DOHH2 (cell line): ENCODE measurements around the gene FAM24A.
A peak's percentile ranks its signal among the peaks of the same experiment; 100 is the strongest.

Source experiments
- H3F3A ChIP-seq: fragments of 200-600 bp; sonication (generic), shearing (Covaris generic); 2 replicates; pipeline ENCODE4 v1.6.0; 2016; ENCODE audit warnings: antibody characterized with exemption, mild to moderate bottlenecking; ENCODE audit not compliant: control insufficient read depth, insufficient read depth
- H3K27ac ChIP-seq: fragments of 200-600 bp; sonication (generic); 2 replicates; pipeline ENCODE4 v1.5.1; 2014; ENCODE audit warnings: low read depth, mild to moderate bottlenecking, low read length, moderate library complexity
- H3K27me3 ChIP-seq: fragments of 200-600 bp; sonication (generic); 2 replicates; pipeline ENCODE4 v1.6.1; 2014; ENCODE audit warnings: mild to moderate bottlenecking, low read length, mixed read lengths; ENCODE audit not compliant: control insufficient read depth
- H3K36me3 ChIP-seq: fragments of 200-600 bp; sonication (generic); 2 replicates; pipeline ENCODE4 v1.6.1; 2014; ENCODE audit warnings: mild to moderate bottlenecking, low read length, moderate library complexity, mixed read lengths; ENCODE audit not compliant: control insufficient read depth
- H3K4me1 ChIP-seq: fragments of 200-600 bp; sonication (generic); 2 replicates; pipeline ENCODE4 v1.6.1; 2014; ENCODE audit warnings: mild to moderate bottlenecking, low read length, mixed read lengths; ENCODE audit not compliant: control insufficient read depth
- H3K4me2 ChIP-seq: fragments of 200-600 bp; sonication (generic); 2 replicates; pipeline ENCODE4 v1.6.0; 2014; ENCODE audit warnings: mild to moderate bottlenecking, low read length, moderate library complexity
- H3K4me3 ChIP-seq: fragments of 200-600 bp; sonication (generic); 2 replicates; pipeline ENCODE4 v1.5.1; 2014; ENCODE audit warnings: mild to moderate bottlenecking, low read length, mixed read lengths
- H3K79me2 ChIP-seq: fragments of 200-600 bp; sonication (generic); 2 replicates; pipeline ENCODE4 v1.6.1; 2014; ENCODE audit warnings: mild to moderate bottlenecking, low read length, mixed read lengths; ENCODE audit not compliant: control insufficient read depth
- H3K9me2 ChIP-seq: fragments of 200-600 bp; sonication (generic); replicated peaks from 2 replicates; pipeline ENCODE4 v1.6.1; 2014; ENCODE audit warnings: mild to moderate bottlenecking, low read length, mixed read lengths; ENCODE audit not compliant: control insufficient read depth
- H3K9me3 ChIP-seq: fragments of 200-600 bp; sonication (generic); 2 replicates; pipeline ENCODE4 v1.6.1; 2014; ENCODE audit warnings: antibody characterized with exemption, low read length, mixed read lengths; ENCODE audit not compliant: control insufficient read depth, insufficient read depth
- H4K20me1 ChIP-seq: fragments of 200-600 bp; sonication (generic); 2 replicates; pipeline ENCODE4 v1.6.0; 2014; ENCODE audit warnings: low read depth, mild to moderate bottlenecking, antibody characterized with exemption, low read length, moderate library complexity; ENCODE audit not compliant: control insufficient read depth, insufficient read depth
- EZH2phosphoT487 ChIP-seq: fragments of 200-600 bp; sonication (generic); IDR thresholded peaks from 2 replicates; pipeline ENCODE4 v1.6.1; 2017; ENCODE audit warnings: borderline replicate concordance, mild to moderate bottlenecking, antibody characterized with exemption, low read length, moderate library complexity, mixed read lengths
- TF ChIP-seq, protein P1 (sequence below): fragments of 200-600 bp; sonication (generic); IDR thresholded peaks from one replicate; pipeline ENCODE4 v1.5.1; 2014; ENCODE audit warnings: antibody characterized with exemption, mild to moderate bottlenecking, low read depth, low read length; ENCODE audit not compliant: poor library complexity, severe bottlenecking

The FAM24A gene

DNA sequence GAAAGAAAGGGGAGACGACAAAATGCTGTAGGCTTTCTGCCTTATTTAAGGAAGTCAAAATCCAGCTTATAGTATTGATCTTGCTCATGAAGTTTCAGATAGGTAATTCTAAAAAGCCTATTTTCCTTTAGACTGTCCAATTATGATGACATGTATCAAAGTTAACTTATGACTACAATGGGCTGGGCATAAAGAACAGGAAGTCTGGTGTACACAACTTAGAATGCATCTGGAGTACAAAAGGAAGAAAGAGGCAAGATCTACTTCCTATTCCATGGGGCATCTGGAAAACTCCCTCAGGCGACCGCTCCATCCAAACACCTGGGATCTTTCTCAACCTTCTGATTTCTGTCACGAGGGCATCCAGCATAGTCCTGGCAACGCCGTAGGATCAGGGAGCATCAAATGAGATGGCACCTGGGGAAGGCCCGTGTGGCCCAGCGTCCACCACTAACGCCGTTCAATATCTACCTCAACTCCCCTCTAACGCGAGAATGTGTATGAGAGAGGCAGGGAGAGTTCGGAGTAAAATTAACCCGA lies 31.5 kb upstream of the FAM24A start:
- Histone ChIP-seq H3K79me2 (peaks cover 59% of the 10 kb centered on the region), H3K9me3 (no peaks in the 10 kb centered on the region), H3K4me2 (peak overlapping the region; percentile 78), H3K9me2 (no peaks in the 10 kb centered on the region), H3K27ac (no peak overlapping the region), H4K20me1 (no peaks in the 10 kb centered on the region), H3K36me3 (peaks cover 16% of the 10 kb centered on the region), H3K27me3 (no peaks in the 10 kb centered on the region), H3K4me1 (peaks cover 22% of the 10 kb centered on the region), H3F3A (no peaks in the 10 kb centered on the region), H3K4me3 (peak overlapping the region; percentile 87)
- TF ChIP-seq, protein P1, sequence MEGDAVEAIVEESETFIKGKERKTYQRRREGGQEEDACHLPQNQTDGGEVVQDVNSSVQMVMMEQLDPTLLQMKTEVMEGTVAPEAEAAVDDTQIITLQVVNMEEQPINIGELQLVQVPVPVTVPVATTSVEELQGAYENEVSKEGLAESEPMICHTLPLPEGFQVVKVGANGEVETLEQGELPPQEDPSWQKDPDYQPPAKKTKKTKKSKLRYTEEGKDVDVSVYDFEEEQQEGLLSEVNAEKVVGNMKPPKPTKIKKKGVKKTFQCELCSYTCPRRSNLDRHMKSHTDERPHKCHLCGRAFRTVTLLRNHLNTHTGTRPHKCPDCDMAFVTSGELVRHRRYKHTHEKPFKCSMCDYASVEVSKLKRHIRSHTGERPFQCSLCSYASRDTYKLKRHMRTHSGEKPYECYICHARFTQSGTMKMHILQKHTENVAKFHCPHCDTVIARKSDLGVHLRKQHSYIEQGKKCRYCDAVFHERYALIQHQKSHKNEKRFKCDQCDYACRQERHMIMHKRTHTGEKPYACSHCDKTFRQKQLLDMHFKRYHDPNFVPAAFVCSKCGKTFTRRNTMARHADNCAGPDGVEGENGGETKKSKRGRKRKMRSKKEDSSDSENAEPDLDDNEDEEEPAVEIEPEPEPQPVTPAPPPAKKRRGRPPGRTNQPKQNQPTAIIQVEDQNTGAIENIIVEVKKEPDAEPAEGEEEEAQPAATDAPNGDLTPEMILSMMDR = no peak
- TF ChIP-seq EZH2phosphoT487 = no peak

DNA sequence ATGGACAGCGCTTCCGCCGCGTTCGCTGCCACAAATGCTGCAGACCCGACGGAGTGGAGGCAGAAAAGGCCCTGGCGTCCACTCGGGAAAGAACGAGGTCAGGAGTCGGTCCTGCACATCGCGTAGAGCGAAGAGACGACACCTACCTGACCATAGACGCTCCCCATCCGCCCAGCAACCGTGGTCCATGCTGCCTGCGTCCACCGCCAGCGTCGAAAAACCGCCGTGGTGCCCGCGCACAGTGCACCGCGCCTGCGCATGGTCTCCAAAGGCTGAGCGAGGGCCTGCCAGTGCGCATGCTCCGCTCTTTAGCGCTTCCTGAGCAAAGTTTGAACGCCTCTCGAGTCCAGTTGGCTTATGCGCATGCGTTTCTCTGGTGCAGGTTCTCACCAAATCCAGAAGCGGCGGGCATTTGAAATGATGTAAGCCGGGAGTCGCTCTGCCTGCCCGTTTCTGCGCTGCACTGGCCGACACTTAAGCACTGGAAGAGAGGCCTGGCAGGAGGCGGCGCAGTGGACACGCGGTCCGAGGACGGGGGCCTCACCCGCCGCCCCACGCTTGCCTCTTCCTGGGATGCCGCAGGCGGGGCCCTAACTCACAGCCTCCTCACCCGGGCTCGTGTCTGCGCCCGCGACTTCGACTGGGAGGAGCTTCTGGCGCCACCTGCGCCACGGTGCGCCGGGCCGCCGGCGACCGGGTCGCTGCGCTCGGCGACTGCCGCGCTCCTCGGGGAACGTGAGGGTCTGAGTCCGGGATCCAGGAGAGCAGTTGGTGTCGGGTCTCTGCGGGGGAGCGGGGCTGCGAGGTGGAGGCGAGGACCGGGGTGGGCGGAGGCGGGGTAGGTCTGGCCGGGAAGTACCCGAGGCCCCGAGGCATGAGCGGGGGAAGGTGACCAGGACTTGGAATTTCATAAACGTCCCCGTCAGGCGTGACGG lies 30.8 kb upstream of the FAM24A start, which contains the start of gene FAM24B:
Gene FAM24B (minus strand): TSS at position 243 of the 935 bp plus-strand sequence. CDS start 29,066 bp downstream, outside the sequence.
- Histone ChIP-seq H3K27me3 (no peaks in the 10 kb centered on the region), H3K4me2 (peak within 1 kb of the TSS; percentile 78), H3K27ac (peak within 1 kb of the TSS; percentile 47), H3K4me3 (peak within 1 kb of the TSS; percentile 87), H3K9me2 (no peaks in the 10 kb centered on the region), H3K9me3 (no peaks in the 10 kb centered on the region), H3K36me3 (peaks cover 16% of the 10 kb centered on the region), H3F3A (no peaks in the 10 kb centered on the region), H3K79me2 (peaks cover 52% of the 10 kb centered on the region), H4K20me1 (no peaks in the 10 kb centered on the region), H3K4me1 (peaks cover 22% of the 10 kb centered on the region)
- TF ChIP-seq, protein P1 = peak; percentile 12
- no peak for TF ChIP-seq EZH2phosphoT487

DNA sequence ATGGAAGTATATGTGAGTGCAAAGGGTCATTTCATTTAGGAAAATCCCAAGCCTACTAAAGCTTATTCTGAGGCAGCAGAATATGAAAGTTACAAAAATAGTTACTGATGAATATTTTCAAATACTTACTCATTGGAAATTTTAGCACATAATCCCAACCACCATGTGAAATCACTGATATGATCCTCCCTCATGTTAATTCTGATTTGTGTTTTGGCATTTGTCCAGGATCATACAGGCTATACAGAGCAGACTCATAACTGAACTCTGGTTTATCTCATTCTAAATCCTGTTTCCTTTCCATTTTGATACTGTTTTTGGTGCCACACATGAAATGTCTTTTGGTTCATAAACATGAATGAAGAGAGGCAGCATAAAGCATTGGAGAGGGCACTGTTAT lies 27.6 kb upstream of the FAM24A start:
- no peaks in the 10 kb centered on the region for H3F3A ChIP-seq
- H4K20me1 ChIP-seq = no peaks in the 10 kb centered on the region
- H3K36me3 ChIP-seq = peaks cover 9% of the 10 kb centered on the region
- no peaks in the 10 kb centered on the region for H3K9me3 ChIP-seq
- no peak overlapping the region for H3K4me3 ChIP-seq
- peaks cover 17% of the 10 kb centered on the region for H3K4me1 ChIP-seq
- no peak overlapping the region for H3K4me2 ChIP-seq
- no peaks in the 10 kb centered on the region for H3K27me3 ChIP-seq
- H3K9me2 ChIP-seq = no peaks in the 10 kb centered on the region
- TF ChIP-seq EZH2phosphoT487 = no peak
- TF ChIP-seq, protein P1 = no peak
- H3K79me2 ChIP-seq = peaks cover 20% of the 10 kb centered on the region
- H3K27ac ChIP-seq = no peak overlapping the region
